Thoracic aorta (tissue), 2 donors: ENCODE data around the gene PPDPF. TPM values are rescaled to one million over a fixed set of nuclear protein-coding genes. Genes with fewer than 3 reads are reported as not detected.
"Not testable (repeated sequence)": the region's sequence is repeated elsewhere in the genome, so short reads cannot be mapped to it uniquely, and the experiment has no call there.

Experiments
- ATAC-seq: fragments of 150-250 bp; one replicate; pipeline ENCODE4 v1.8.0; 2017; ENCODE audit warnings: low read depth; ENCODE audit not compliant: insufficient number of reproducible peaks, low FRiP score
- DNase-seq: peaks from one replicate; pipeline ENCODE4 v3.0.0-alpha.2; 2020; ENCODE audit warnings: low spot score
- H3K27ac ChIP-seq, 2 donors: fragments of 200-600 bp; sonication (generic); 1 replicate in 1 of 2; 2 replicates in 1 of 2; pipeline ENCODE4 v1.5.1; 2016; ENCODE audit warnings: mild to moderate bottlenecking in 2 of 2, moderate library complexity in 2 of 2
- H3K27me3 ChIP-seq: fragments of 200-600 bp; sonication (generic); replicated peaks from 2 replicates; pipeline ENCODE4 v1.6.0; 2016; ENCODE audit warnings: mild to moderate bottlenecking; ENCODE audit not compliant: insufficient read depth
- H3K36me3 ChIP-seq: fragments of 200-600 bp; sonication (generic); one replicate; pipeline ENCODE4 v1.5.1; 2016
- H3K4me1 ChIP-seq, 2 donors: fragments of 200-600 bp; sonication (generic); 1 replicate in 1 of 2; 2 replicates in 1 of 2; pipeline versions ENCODE4 v1.5.1 to v1.6.0; 2016; ENCODE audit warnings: low read depth in 2 of 2, mild to moderate bottlenecking in 1 of 2; ENCODE audit not compliant: control insufficient read depth in 1 of 2
- H3K4me3 ChIP-seq: fragments of 200-600 bp; sonication (generic); 2 replicates; pipeline ENCODE4 v1.5.1; 2016; ENCODE audit warnings: mild to moderate bottlenecking
- H3K9me3 ChIP-seq: fragments of 200-600 bp; sonication (generic); 2 replicates; pipeline ENCODE4 v1.5.1; 2016
- CTCF ChIP-seq: fragments of 200-600 bp; sonication (generic); IDR thresholded peaks from one replicate; pipeline ENCODE4 v1.5.1; 2019; ENCODE audit warnings: antibody characterized with exemption
- total RNA-seq, 2 donors: library from RNA; depleted of rRNA; stranded (reverse); fragments of >200 nt; gene quantifications; one replicate each; pipeline versions ENCODE4 v1.1.0 to v1.2.3, GENCODE V29; 2016

PPDPF gene
- total RNA-seq, 2 donors from 2014 or later: 105 to 197 TPM

GRCh38 chr20:63568986-63569949, 48.7 kb downstream of the PPDPF start:
- Histone ChIP-seq H3K36me3 (peaks cover 5% of the 10 kb centered on the region), H3K27me3 (no peaks in the 10 kb centered on the region), H3K4me1 (peaks cover 5 to 11% of the 10 kb centered on the region in 2 donors), H3K27ac (no peak overlapping the region), H3K9me3 (no peaks in the 10 kb centered on the region), H3K4me3 (no peak overlapping the region)
- DNase-seq: no peak
- no peak for ATAC-seq
- no peak for TF ChIP-seq CTCF

GRCh38 chr20:63570281-63571086, 49.9 kb downstream of the PPDPF start:
- DNase-seq (no peak), ATAC-seq (no peak)
- H3K4me3 ChIP-seq: no peak overlapping the region
- H3K27ac ChIP-seq: no peak overlapping the region
- no peaks in the 10 kb centered on the region for H3K27me3 ChIP-seq
- H3K4me1 ChIP-seq: peaks cover 5 to 11% of the 10 kb centered on the region in 2 donors
- no peak for TF ChIP-seq CTCF
- no peaks in the 10 kb centered on the region for H3K36me3 ChIP-seq
- no peaks in the 10 kb centered on the region for H3K9me3 ChIP-seq

- not testable (repeated sequence) for H3K36me3 ChIP-seq, H3K27me3 ChIP-seq, H3K4me3 ChIP-seq, DNase-seq, H3K9me3 ChIP-seq, ATAC-seq, H3K27ac ChIP-seq
- peaks cover 5 to 11% of the 10 kb centered on the region in 2 donors for H3K4me1 ChIP-seq
Measured at GRCh38 chr20:63571087-63571478, 50.5 kb downstream of the PPDPF start.

Other genes starting within 250 kb of the PPDPF start
- 100 to 1,000 TPM; 110 to 119 TPM for gene ARFGAP1, start 248.0 kb upstream of the PPDPF start, total RNA-seq
- gene COL20A1, start 227.6 kb upstream of the PPDPF start, total RNA-seq: not detected
- not detected for gene CHRNA4, start 159.4 kb upstream of the PPDPF start, total RNA-seq
- gene KCNQ2, start 48.1 kb upstream of the PPDPF start, total RNA-seq: not detected
- 1 to 10 TPM in 1 of 2 donors, not detected in 1; 2.4 TPM for gene EEF1A2, start 21.7 kb upstream of the PPDPF start, total RNA-seq
- gene PTK6, start 16.6 kb downstream of the PPDPF start, total RNA-seq: under 1 TPM in 1 of 2 donors, not detected in 1; 0.56 TPM
- gene SRMS, start 27.0 kb downstream of the PPDPF start, total RNA-seq: not detected
- gene FNDC11, start 33.4 kb downstream of the PPDPF start, total RNA-seq: under 1 TPM in 1 of 2 donors, not detected in 1; 0.54 TPM
- gene HELZ2, start 53.5 kb downstream of the PPDPF start, total RNA-seq: 10 to 100 TPM; 45.2 to 50.3 TPM
- gene GMEB2, start 106.3 kb downstream of the PPDPF start, total RNA-seq: 10 to 100 TPM; 10.0 to 14.7 TPM
- gene STMN3, start 132.7 kb downstream of the PPDPF start, total RNA-seq: 10 to 100 TPM; 14.4 to 17.8 TPM
- gene RTEL1, start 137.5 kb downstream of the PPDPF start, total RNA-seq: 100 to 1,000 TPM in 1 of 2 donors, 10 to 100 TPM in 1; 37.8 to 114 TPM
- gene TNFRSF6B, start 175.9 kb downstream of the PPDPF start, total RNA-seq: 10 to 100 TPM; 32.9 to 98.9 TPM
- gene ARFRP1, start 187.2 kb downstream of the PPDPF start, total RNA-seq: 10 to 100 TPM; 56.4 to 57.8 TPM
- 10 to 100 TPM; 32.6 to 41.1 TPM for gene ZGPAT, start 187.3 kb downstream of the PPDPF start, total RNA-seq
- 10 to 100 TPM; 15.6 to 26.5 TPM for gene LIME1, start 215.9 kb downstream of the PPDPF start, total RNA-seq
- 100 to 1,000 TPM in 1 of 2 donors, 10 to 100 TPM in 1; 36.2 to 103 TPM for gene SLC2A4RG, start 219.0 kb downstream of the PPDPF start, total RNA-seq